ENCODE measurements around the gene TMEM72.

TMEM72 gene

GRCh38 chr10:44891721-44892120 is 19.4 kb upstream of the TMEM72 start:
- Histone ChIP-seq H3K9ac (ENCODE audit: low read length) (no peak overlapping the region), H3K36me3 (ENCODE audit: control insufficient read depth, insufficient read depth, low read length) (no peaks in the 10 kb centered on the region), H3K27me3 (ENCODE audit: control insufficient read depth, insufficient read depth, low read length) (no peaks in the 10 kb centered on the region), H3K4me3 (ENCODE audit: low read length) (no peak overlapping the region), H3K9me3 (ENCODE audit: control insufficient read depth, low read length) (no peaks in the 10 kb centered on the region), H3K4me1 (ENCODE audit: control insufficient read depth, insufficient read depth, low read length) (peaks cover 7% of the 10 kb centered on the region)

GRCh38 chr10:44893604-44894468 is 17.3 kb upstream of the TMEM72 start:
- no peak overlapping the region for H3K9ac ChIP-seq (ENCODE audit: low read length)
- no peak overlapping the region for H3K4me3 ChIP-seq (ENCODE audit: low read length)
- H3K36me3 ChIP-seq (ENCODE audit: control insufficient read depth, insufficient read depth, low read length): no peaks in the 10 kb centered on the region
- peaks cover 7% of the 10 kb centered on the region for H3K4me1 ChIP-seq (ENCODE audit: control insufficient read depth, insufficient read depth, low read length)
- no peaks in the 10 kb centered on the region for H3K9me3 ChIP-seq (ENCODE audit: control insufficient read depth, low read length)
- H3K27me3 ChIP-seq (ENCODE audit: control insufficient read depth, insufficient read depth, low read length): no peaks in the 10 kb centered on the region

- Histone ChIP-seq H3K4me3 (ENCODE audit: low read length) (no peak overlapping the region), H3K36me3 (ENCODE audit: control insufficient read depth, insufficient read depth, low read length) (no peaks in the 10 kb centered on the region), H3K9me3 (ENCODE audit: control insufficient read depth, low read length) (no peaks in the 10 kb centered on the region), H3K9ac (ENCODE audit: low read length) (no peak overlapping the region), H3K27me3 (ENCODE audit: control insufficient read depth, insufficient read depth, low read length) (no peaks in the 10 kb centered on the region), H3K4me1 (ENCODE audit: control insufficient read depth, insufficient read depth, low read length) (peaks cover 7% of the 10 kb centered on the region)
Measured at GRCh38 chr10:44894691-44895090, 16.4 kb upstream of the TMEM72 start.

GRCh38 chr10:44895280-44895679 is 15.9 kb upstream of the TMEM72 start:
- H3K9ac ChIP-seq (ENCODE audit: low read length): no peak overlapping the region
- H3K4me3 ChIP-seq (ENCODE audit: low read length): no peak overlapping the region
- H3K36me3 ChIP-seq (ENCODE audit: control insufficient read depth, insufficient read depth, low read length): no peaks in the 10 kb centered on the region
- H3K9me3 ChIP-seq (ENCODE audit: control insufficient read depth, low read length): no peaks in the 10 kb centered on the region
- peaks cover 7% of the 10 kb centered on the region for H3K4me1 ChIP-seq (ENCODE audit: control insufficient read depth, insufficient read depth, low read length)
- no peaks in the 10 kb centered on the region for H3K27me3 ChIP-seq (ENCODE audit: control insufficient read depth, insufficient read depth, low read length)

GRCh38 chr10:44897049-44897448 is 14.1 kb upstream of the TMEM72 start:
- Histone ChIP-seq H3K9me3 (ENCODE audit: control insufficient read depth, low read length) (no peaks in the 10 kb centered on the region), H3K4me1 (ENCODE audit: control insufficient read depth, insufficient read depth, low read length) (no peaks in the 10 kb centered on the region), H3K36me3 (ENCODE audit: control insufficient read depth, insufficient read depth, low read length) (no peaks in the 10 kb centered on the region), H3K9ac (ENCODE audit: low read length) (no peak overlapping the region), H3K27me3 (ENCODE audit: control insufficient read depth, insufficient read depth, low read length) (no peaks in the 10 kb centered on the region), H3K4me3 (ENCODE audit: low read length) (no peak overlapping the region)

- Histone ChIP-seq H3K4me3 (ENCODE audit: low read length) (no peak overlapping the region), H3K9ac (ENCODE audit: low read length) (no peak overlapping the region), H3K4me1 (ENCODE audit: control insufficient read depth, insufficient read depth, low read length) (no peaks in the 10 kb centered on the region), H3K9me3 (ENCODE audit: control insufficient read depth, low read length) (no peaks in the 10 kb centered on the region), H3K27me3 (ENCODE audit: control insufficient read depth, insufficient read depth, low read length) (no peaks in the 10 kb centered on the region), H3K36me3 (ENCODE audit: control insufficient read depth, insufficient read depth, low read length) (no peaks in the 10 kb centered on the region)
Measured at GRCh38 chr10:44898665-44899064, 12.5 kb upstream of the TMEM72 start.

GRCh38 chr10:44899450-44900080 is 11.6 kb upstream of the TMEM72 start:
- H3K9ac ChIP-seq (ENCODE audit: low read length): no peak overlapping the region
- H3K27me3 ChIP-seq (ENCODE audit: control insufficient read depth, insufficient read depth, low read length): no peaks in the 10 kb centered on the region

GRCh38 chr10:44902941-44903545 is 8.1 kb upstream of the TMEM72 start:
- Histone ChIP-seq H3K36me3 (ENCODE audit: control insufficient read depth, insufficient read depth, low read length) (no peaks in the 10 kb centered on the region), H3K9ac (ENCODE audit: low read length) (no peak overlapping the region), H3K4me1 (ENCODE audit: control insufficient read depth, insufficient read depth, low read length) (no peaks in the 10 kb centered on the region), H3K27me3 (ENCODE audit: control insufficient read depth, insufficient read depth, low read length) (no peaks in the 10 kb centered on the region), H3K9me3 (ENCODE audit: control insufficient read depth, low read length) (no peaks in the 10 kb centered on the region), H3K4me3 (ENCODE audit: low read length) (no peak overlapping the region)

More at GRCh38 chr10:44899450-44900080, 11.6 kb upstream of the TMEM72 start:
- Histone ChIP-seq H3K4me1 (ENCODE audit: control insufficient read depth, insufficient read depth, low read length) (no peaks in the 10 kb centered on the region), H3K36me3 (ENCODE audit: control insufficient read depth, insufficient read depth, low read length) (no peaks in the 10 kb centered on the region), H3K9me3 (ENCODE audit: control insufficient read depth, low read length) (no peaks in the 10 kb centered on the region), H3K4me3 (ENCODE audit: low read length) (no peak overlapping the region)

GRCh38 chr10:44906486-44906885 is 4.7 kb upstream of the TMEM72 start:
- no peaks in the 10 kb centered on the region for H3K9me3 ChIP-seq (ENCODE audit: control insufficient read depth, low read length)
- no peak overlapping the region for H3K9ac ChIP-seq (ENCODE audit: low read length)
- peaks cover 10% of the 10 kb centered on the region for H3K4me1 ChIP-seq (ENCODE audit: control insufficient read depth, insufficient read depth, low read length)
- no peak overlapping the region for H3K4me3 ChIP-seq (ENCODE audit: low read length)
- H3K36me3 ChIP-seq (ENCODE audit: control insufficient read depth, insufficient read depth, low read length): no peaks in the 10 kb centered on the region
- no peaks in the 10 kb centered on the region for H3K27me3 ChIP-seq (ENCODE audit: control insufficient read depth, insufficient read depth, low read length)

- Histone ChIP-seq H3K36me3 (ENCODE audit: control insufficient read depth, insufficient read depth, low read length) (no peaks in the 10 kb centered on the region), H3K9me3 (ENCODE audit: control insufficient read depth, low read length) (no peaks in the 10 kb centered on the region), H3K27me3 (ENCODE audit: control insufficient read depth, insufficient read depth, low read length) (no peaks in the 10 kb centered on the region), H3K9ac (ENCODE audit: low read length) (no peak overlapping the region), H3K4me1 (ENCODE audit: control insufficient read depth, insufficient read depth, low read length) (peaks cover 14% of the 10 kb centered on the region), H3K4me3 (ENCODE audit: low read length) (no peak overlapping the region)
Measured at GRCh38 chr10:44907556-44907955, 3.6 kb upstream of the TMEM72 start.

GRCh38 chr10:44908066-44908749 is 2.9 kb upstream of the TMEM72 start:
- no peak overlapping the region for H3K4me3 ChIP-seq (ENCODE audit: low read length)
- no peaks in the 10 kb centered on the region for H3K9me3 ChIP-seq (ENCODE audit: control insufficient read depth, low read length)
- H3K36me3 ChIP-seq (ENCODE audit: control insufficient read depth, insufficient read depth, low read length): no peaks in the 10 kb centered on the region
- H3K4me1 ChIP-seq (ENCODE audit: control insufficient read depth, insufficient read depth, low read length): peaks cover 14% of the 10 kb centered on the region
- H3K27me3 ChIP-seq (ENCODE audit: control insufficient read depth, insufficient read depth, low read length): no peaks in the 10 kb centered on the region
- H3K9ac ChIP-seq (ENCODE audit: low read length): no peak overlapping the region

Data from mucosa of stomach (tissue), 1 donor.